HFF-Myc (cell line): ENCODE results near the gene RBX1.
"Not testable (repeated sequence)": the region's sequence is repeated elsewhere in the genome, so short reads cannot be mapped to it uniquely, and the experiment has no call there.

Experiments
- DNase-seq: peaks from one replicate; pipeline ENCODE4 v3.0.0-alpha.2; 2011; ENCODE audit warnings: low read depth; ENCODE audit errors: extremely low read depth
- H3K4me3 ChIP-seq: replicated peaks from 2 replicates; pipeline ENCODE4 v1.5.1; 2011; ENCODE audit warnings: low read depth, mild to moderate bottlenecking, control low read depth, low read length
- TF ChIP-seq, protein P1 (sequence below): IDR thresholded peaks from 2 replicates; pipeline ENCODE4 v1.5.1; 2012; ENCODE audit warnings: mild to moderate bottlenecking, low read depth, low read length, control low read depth; ENCODE audit errors: missing control alignments

The RBX1 gene

GRCh38 chr22:41000941-41001721, 50.0 kb downstream of the RBX1 start:
- TF ChIP-seq, protein P1, sequence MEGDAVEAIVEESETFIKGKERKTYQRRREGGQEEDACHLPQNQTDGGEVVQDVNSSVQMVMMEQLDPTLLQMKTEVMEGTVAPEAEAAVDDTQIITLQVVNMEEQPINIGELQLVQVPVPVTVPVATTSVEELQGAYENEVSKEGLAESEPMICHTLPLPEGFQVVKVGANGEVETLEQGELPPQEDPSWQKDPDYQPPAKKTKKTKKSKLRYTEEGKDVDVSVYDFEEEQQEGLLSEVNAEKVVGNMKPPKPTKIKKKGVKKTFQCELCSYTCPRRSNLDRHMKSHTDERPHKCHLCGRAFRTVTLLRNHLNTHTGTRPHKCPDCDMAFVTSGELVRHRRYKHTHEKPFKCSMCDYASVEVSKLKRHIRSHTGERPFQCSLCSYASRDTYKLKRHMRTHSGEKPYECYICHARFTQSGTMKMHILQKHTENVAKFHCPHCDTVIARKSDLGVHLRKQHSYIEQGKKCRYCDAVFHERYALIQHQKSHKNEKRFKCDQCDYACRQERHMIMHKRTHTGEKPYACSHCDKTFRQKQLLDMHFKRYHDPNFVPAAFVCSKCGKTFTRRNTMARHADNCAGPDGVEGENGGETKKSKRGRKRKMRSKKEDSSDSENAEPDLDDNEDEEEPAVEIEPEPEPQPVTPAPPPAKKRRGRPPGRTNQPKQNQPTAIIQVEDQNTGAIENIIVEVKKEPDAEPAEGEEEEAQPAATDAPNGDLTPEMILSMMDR: no peak
- no peak overlapping the region for H3K4me3 ChIP-seq
- no peak for DNase-seq

DNA sequence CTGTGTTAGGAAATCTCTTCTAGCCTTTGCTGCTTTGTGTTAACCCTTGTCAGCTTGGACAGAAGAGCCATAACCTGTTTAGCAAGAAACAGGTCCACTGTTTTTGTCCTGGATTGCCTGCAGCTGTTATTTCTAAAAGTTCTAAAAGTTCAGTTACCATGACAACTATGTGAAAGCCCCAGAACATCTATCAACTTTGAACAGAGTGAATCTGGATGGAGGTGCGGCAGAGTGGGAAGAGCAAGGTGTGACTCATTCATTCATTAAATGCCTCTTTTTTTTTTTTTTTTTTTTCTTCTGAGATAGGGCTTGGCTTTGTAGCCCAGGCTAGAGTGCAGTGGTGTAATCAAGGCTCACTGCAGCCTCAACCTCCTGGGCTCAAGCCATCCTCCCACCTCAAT, 50.5 kb downstream of the RBX1 start:
- no peak overlapping the region for H3K4me3 ChIP-seq
- TF ChIP-seq, protein P1: no peak
- no peak for DNase-seq

DNA sequence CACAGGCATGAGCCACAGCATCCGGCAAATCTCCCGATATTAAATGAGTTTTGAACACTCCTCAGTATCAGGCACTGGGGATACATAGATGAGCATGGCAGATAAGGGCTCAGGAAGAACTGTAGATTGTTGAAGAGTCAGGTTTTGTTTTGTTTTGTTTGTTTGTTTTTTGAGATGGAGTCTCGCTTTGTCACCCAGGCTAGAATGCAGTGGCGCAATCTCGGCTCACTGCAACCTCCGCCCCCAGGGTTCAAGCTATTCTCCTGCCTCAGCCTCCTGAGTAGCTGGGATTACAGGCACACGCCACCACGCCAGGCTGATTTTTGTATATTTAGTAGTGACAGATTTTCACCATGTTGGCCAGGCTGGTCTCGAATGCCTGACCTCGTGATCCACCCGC, 51.2 kb downstream of the RBX1 start:
- H3K4me3 ChIP-seq, DNase-seq: not testable (repeated sequence)

DNA sequence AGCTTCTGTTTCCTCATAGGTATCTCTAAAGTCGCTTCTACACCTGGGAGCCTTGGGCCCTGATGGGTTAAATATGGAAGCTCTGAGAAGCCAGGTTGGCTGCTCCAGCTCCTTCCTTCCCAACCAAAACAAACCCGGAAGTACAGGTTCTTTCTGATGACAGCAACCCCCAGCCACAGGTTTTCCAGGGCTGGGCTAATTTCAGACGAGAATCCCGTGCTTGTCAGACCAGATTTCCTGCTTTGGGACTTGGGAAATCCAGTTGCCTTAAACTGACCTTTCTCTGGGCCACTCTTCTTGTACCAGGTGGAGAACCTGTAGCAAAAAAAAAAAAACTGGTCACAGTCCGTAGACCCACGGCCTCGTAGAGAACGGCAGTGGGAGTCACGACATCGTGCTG, 51.9 kb downstream of the RBX1 start:
- TF ChIP-seq, protein P1: no peak
- no peak for DNase-seq
- H3K4me3 ChIP-seq: no peak overlapping the region

DNA sequence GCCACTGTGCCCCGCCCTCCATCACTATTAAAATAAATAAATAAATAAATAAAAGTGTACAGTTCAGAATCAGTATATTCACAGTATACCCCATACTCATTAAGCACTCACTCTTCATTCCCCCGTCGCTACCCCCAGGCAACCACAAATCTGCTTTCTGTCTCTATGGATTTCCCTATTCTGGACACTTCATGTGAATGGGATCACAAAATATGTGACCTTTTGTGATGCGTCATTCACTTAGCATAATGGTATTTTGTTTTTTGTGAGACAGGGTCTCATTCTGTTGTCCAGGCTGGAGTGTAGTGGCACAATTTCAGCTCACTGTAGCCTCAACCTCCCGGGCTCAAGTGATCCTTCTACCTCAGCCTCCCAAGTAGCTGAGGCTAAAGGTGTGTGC, 52.8 kb downstream of the RBX1 start:
- no peak for DNase-seq
- TF ChIP-seq, protein P1: no peak
- H3K4me3 ChIP-seq: no peak overlapping the region

DNA sequence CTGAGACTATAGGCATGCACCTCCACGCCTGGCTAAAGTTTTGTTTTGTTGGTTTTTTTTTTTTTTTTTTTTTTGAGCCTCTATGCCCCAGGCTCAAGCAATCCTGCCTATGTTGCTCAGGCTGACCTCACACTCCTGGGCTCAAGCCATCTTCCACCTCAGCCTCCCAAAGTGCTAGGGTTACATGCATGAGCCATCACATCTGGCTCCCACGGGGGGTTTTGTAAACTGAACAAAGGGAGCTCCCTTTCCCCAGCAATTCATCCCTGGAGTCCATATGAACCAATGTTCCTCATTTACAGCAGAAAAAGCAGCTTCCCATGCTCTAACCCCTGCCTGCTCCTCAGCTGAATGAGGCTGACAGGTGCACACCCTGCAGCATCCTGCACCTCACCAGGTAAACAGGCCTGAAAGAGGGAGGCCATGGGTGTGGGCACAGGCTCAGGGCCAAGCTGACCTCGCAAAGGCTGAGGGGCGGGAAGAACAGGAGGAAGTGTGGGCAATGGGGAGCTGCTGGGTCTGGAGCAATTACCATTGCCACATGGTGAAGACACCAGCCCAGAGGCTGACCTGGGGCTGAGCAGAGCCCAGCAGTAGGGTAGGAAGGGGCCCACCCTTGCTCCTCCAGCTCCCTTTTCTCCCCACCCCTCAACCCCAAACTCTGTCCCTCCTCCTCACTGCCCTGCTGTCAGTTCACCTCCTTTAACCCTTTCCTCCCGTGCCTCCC, 58.2 kb downstream of the RBX1 start:
- peak; percentile 79 for DNase-seq
- TF ChIP-seq, protein P1: no peak
- H3K4me3 ChIP-seq: no peak overlapping the region

DNA sequence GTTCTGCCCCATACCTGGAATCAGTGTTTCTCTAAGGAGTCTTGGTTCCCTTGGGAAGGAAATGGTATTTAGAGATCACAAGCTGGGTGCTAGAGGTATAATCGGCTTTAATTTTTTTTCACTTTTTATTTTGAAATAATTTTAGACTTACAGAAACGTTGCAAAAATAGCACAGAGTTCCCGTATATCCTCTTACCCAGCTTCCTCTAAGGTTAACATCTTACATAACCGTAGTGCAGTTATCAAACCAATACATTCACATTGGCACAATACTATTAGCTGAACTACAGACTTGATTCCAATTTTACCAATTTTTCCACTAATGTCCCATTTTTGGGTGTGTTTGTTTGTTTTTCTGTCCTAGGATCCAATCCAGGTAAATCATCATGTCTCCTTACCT, 63.8 kb downstream of the RBX1 start:
- TF ChIP-seq, protein P1: no peak
- DNase-seq: no peak
- no peak overlapping the region for H3K4me3 ChIP-seq
